ENCODE measurements around the gene UQCRQ.
A peak's percentile ranks its signal among the peaks of the same experiment; 100 is the strongest.

Gene UQCRQ

GRCh38 chr5:132866342-132867045 is at the start of gene UQCRQ, which contains the start of gene GDF9:
Gene UQCRQ (plus strand): TSS chr5:132866642. CDS start chr5:132866882, 240 bp downstream.
Gene GDF9 (minus strand): TSS chr5:132866469. CDS start chr5:132864533, 1,936 bp downstream.
- peak; percentile 93 for DNase-seq (ENCODE audit: low read depth)

- no peak for DNase-seq (ENCODE audit: low read depth)
Measured at GRCh38 chr5:132817011-132817410, 49.4 kb upstream of the UQCRQ start.

- no peak for DNase-seq (ENCODE audit: low read depth)
Measured at GRCh38 chr5:132819468-132819867, 47.0 kb upstream of the UQCRQ start.

- DNase-seq (ENCODE audit: low read depth), result peak; percentile 78
Measured at GRCh38 chr5:132820162-132820754, 46.2 kb upstream of the UQCRQ start.

GRCh38 chr5:132821350-132821749 is 45.1 kb upstream of the UQCRQ start:
- no peak for DNase-seq (ENCODE audit: low read depth)

- DNase-seq (ENCODE audit: low read depth), result no peak
Measured at GRCh38 chr5:132821791-132822190, 44.7 kb upstream of the UQCRQ start.

GRCh38 chr5:132822650-132823480 is 43.6 kb upstream of the UQCRQ start:
- DNase-seq (ENCODE audit: low read depth), result no peak

- DNase-seq (ENCODE audit: low read depth), result no peak
Measured at GRCh38 chr5:132823481-132824050, 42.9 kb upstream of the UQCRQ start.

- DNase-seq (ENCODE audit: low read depth), result no peak
Measured at GRCh38 chr5:132824426-132824825, 42.0 kb upstream of the UQCRQ start.

GRCh38 chr5:132825033-132825833 is 41.2 kb upstream of the UQCRQ start:
- no peak for DNase-seq (ENCODE audit: low read depth)

GRCh38 chr5:132825834-132826391 is 40.5 kb upstream of the UQCRQ start:
- no peak for DNase-seq (ENCODE audit: low read depth)

- DNase-seq (ENCODE audit: low read depth), result no peak
Measured at GRCh38 chr5:132826424-132827082, 39.9 kb upstream of the UQCRQ start.

- no peak for DNase-seq (ENCODE audit: low read depth)
Measured at GRCh38 chr5:132827943-132828673, 38.3 kb upstream of the UQCRQ start.

- no peak for DNase-seq (ENCODE audit: low read depth)
Measured at GRCh38 chr5:132828846-132829494, 37.5 kb upstream of the UQCRQ start.

- DNase-seq (ENCODE audit: low read depth), result peak; percentile 25
Measured at GRCh38 chr5:132829742-132830435, 36.6 kb upstream of the UQCRQ start.

- DNase-seq (ENCODE audit: low read depth), result peak; percentile 41
Measured at GRCh38 chr5:132830436-132831094, 35.9 kb upstream of the UQCRQ start, which contains the start of gene SHROOM1. Gene SHROOM1 (minus strand): TSS chr5:132830647. CDS start chr5:132826140, 4,507 bp downstream.

- DNase-seq (ENCODE audit: low read depth), result no peak
Measured at GRCh38 chr5:132831095-132831860, 35.2 kb upstream of the UQCRQ start.

Measured in CMK (cell line).